Nephron progenitor cell (in vitro differentiated cells): ENCODE data around the gene HOXD11.

ENCODE experiments used
- DNase-seq: peaks from one replicate; pipeline ENCODE4 v3.0.0; 2021
- H3K27ac Mint-ChIP-seq: 2 replicates; pipeline ENCODE4 v1.8.0; 2021; ENCODE audit warnings: mild to moderate bottlenecking, moderate library complexity, mixed read lengths
- H3K27me3 Mint-ChIP-seq: 2 replicates; pipeline ENCODE4 v1.8.0; 2021; ENCODE audit warnings: mild to moderate bottlenecking, low read depth, mixed read lengths; ENCODE audit not compliant: poor library complexity
- H3K36me3 Mint-ChIP-seq: 2 replicates; pipeline ENCODE4 v1.8.0; 2021; ENCODE audit warnings: low read depth, mixed read lengths
- H3K4me1 Mint-ChIP-seq: 2 replicates; pipeline ENCODE4 v1.8.0; 2021; ENCODE audit warnings: mixed read lengths
- H3K4me3 Mint-ChIP-seq: 2 replicates; pipeline ENCODE4 v1.8.0; 2021; ENCODE audit warnings: mild to moderate bottlenecking, moderate library complexity, mixed read lengths
- H3K9me3 Mint-ChIP-seq: 2 replicates; pipeline ENCODE4 v1.8.0; 2021; ENCODE audit warnings: mild to moderate bottlenecking, moderate library complexity, mixed read lengths
- TF ChIP-seq, protein P1 (sequence below): fragments of 200-600 bp; sonication (generic); IDR thresholded peaks from 2 replicates; pipeline ENCODE4 v1.5.0; 2021; ENCODE audit warnings: antibody characterized with exemption

Gene HOXD11

DNA sequence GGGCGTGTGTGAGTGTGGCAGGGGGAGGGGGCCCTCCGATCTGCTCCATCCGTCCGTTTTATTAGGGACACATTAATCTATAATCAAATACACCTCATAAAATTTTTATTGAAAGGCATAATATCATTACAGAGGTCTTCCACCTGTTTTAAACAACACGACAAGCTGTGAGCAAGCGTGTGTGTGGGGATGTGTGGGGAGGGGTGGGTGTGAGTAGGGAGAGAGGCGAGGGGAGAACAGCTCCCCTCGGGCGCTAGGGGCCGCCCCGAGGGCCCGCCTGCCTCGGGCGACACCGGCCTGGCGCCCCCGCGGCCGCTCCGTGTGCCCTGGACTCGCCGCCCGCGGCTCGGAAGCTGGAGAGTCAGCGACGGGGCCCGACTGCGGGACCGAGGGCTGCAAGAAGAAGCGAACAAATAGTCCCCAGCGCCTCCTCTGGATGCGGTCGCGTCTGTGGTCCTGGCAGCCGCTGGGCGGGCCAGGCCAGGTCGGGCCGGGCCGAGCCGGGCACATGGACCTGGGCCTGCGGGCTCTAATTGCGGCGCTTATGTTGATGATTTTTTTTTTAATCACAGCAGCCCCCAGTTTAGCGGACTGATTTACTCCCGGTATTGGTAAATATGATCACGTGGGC lies 15.1 kb downstream of the HOXD11 start:
- peak overlapping the region; percentile 98 for H3K27ac Mint-ChIP-seq
- peak overlapping the region; percentile 86 for H3K4me3 Mint-ChIP-seq
- peaks cover 13% of the 10 kb centered on the region for H3K36me3 Mint-ChIP-seq
- no peak for DNase-seq
- no peaks in the 10 kb centered on the region for H3K9me3 Mint-ChIP-seq
- peaks cover 69% of the 10 kb centered on the region for H3K4me1 Mint-ChIP-seq
- TF ChIP-seq, protein P1, sequence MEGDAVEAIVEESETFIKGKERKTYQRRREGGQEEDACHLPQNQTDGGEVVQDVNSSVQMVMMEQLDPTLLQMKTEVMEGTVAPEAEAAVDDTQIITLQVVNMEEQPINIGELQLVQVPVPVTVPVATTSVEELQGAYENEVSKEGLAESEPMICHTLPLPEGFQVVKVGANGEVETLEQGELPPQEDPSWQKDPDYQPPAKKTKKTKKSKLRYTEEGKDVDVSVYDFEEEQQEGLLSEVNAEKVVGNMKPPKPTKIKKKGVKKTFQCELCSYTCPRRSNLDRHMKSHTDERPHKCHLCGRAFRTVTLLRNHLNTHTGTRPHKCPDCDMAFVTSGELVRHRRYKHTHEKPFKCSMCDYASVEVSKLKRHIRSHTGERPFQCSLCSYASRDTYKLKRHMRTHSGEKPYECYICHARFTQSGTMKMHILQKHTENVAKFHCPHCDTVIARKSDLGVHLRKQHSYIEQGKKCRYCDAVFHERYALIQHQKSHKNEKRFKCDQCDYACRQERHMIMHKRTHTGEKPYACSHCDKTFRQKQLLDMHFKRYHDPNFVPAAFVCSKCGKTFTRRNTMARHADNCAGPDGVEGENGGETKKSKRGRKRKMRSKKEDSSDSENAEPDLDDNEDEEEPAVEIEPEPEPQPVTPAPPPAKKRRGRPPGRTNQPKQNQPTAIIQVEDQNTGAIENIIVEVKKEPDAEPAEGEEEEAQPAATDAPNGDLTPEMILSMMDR = no peak
- peaks cover 19% of the 10 kb centered on the region for H3K27me3 Mint-ChIP-seq

DNA sequence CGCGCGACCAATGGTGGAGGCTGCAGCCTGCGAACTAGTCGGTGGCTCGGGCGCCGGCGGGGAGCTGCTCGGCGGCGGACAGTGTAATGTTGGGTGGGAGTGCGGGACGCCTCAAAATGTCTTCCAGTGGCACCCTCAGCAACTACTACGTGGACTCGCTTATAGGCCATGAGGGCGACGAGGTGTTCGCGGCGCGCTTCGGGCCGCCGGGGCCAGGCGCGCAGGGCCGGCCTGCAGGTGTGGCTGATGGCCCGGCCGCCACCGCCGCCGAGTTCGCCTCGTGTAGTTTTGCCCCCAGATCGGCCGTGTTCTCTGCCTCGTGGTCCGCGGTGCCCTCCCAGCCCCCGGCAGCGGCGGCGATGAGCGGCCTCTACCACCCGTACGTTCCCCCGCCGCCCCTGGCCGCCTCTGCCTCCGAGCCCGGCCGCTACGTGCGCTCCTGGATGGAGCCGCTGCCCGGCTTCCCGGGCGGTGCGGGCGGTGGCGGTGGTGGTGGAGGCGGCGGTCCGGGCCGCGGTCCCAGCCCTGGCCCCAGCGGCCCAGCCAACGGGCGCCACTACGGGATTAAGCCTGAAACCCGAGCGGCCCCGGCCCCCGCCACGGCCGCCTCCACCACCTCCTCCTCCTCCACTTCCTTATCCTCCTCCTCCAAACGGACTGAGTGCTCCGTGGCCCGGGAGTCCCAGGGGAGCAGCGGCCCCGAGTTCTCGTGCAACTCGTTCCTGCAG lies 15.8 kb downstream of the HOXD11 start, which contains the start of gene HOXD9:
HOXD9 (plus strand) TSS at position 37 of the 728 bp plus-strand sequence; CDS start at position 87, 50 bp downstream.
- Mint-ChIP-seq H3K27me3 (peaks cover 14% of the 10 kb centered on the region), H3K9me3 (no peaks in the 10 kb centered on the region), H3K27ac (peak within 1 kb of the TSS; percentile 100), H3K4me3 (peak within 1 kb of the TSS; percentile 95), H3K4me1 (peaks cover 69% of the 10 kb centered on the region), H3K36me3 (peaks cover 13% of the 10 kb centered on the region)
- peak; percentile 76 for DNase-seq
- TF ChIP-seq, protein P1 = no peak

DNA sequence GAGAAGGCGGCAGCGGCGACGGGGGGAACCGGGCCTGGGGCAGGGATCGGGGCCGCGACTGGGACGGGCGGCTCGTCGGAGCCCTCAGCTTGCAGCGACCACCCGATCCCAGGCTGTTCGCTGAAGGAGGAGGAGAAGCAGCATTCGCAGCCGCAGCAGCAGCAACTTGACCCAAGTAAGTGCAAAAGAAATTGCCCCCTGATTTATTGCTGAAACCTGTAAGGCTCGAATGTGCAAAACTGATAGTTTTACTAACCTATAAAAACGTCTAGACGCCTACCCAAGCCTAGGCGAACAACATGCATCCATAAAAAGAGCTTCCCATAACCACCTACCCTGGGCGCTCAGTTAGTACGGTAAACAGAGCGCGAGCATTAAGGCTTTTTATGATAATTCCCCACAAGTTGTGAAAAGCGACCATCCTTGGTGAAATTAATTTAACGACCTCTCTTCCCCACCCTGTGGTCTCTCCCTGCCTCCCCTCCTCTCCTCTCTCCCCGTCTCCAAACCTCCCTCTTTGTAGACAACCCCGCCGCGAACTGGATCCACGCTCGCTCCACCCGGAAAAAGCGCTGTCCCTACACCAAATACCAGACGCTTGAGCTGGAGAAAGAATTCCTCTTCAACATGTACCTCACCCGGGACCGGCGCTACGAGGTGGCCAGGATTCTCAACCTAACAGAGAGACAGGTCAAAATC lies 16.5 kb downstream of the HOXD11 start:
- Mint-ChIP-seq H3K36me3 (peaks cover 13% of the 10 kb centered on the region), H3K27ac (peak overlapping the region; percentile 100), H3K27me3 (peaks cover 10% of the 10 kb centered on the region), H3K4me1 (peaks cover 69% of the 10 kb centered on the region), H3K4me3 (peak overlapping the region; percentile 95), H3K9me3 (no peaks in the 10 kb centered on the region)
- no peak for DNase-seq
- TF ChIP-seq, protein P1 = no peak

DNA sequence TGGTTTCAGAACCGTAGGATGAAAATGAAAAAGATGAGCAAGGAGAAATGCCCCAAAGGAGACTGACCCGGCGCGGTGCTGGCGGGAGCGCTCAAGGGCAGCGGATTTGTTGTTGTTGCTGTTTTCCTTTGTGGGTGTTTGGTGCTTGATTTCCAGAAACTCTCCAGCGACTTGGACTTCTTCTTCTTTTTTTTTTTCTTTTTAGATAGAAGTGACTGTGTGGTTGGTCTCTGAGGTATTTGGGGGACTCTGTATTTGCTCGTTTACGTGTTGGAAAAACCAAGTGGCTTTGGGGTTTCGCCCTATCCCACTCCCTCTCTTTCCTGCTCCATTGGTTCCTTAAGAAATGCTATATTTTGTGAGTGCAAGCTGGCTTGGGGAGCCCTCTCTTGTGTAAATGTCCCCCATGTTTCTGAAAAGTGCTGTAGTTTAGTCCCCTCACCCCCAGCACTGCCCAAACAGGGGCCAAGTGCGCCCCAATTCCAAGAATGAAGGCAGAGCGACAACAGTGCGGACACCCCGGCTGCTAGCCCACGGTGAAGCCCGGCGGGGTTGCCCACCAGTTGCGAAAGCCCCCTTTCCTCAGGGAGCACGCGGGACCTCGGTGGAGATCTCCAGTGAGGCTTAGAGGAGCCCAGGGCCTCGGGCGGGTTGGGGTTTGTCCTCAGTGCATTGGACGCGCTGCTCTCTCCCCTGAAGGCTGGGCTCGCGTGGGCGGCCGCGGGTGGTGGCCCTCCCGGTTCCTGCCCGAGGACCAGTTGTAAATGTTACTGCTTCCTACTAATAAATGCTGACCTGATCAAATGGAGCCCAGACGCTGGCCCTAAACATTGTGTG lies 17.2 kb downstream of the HOXD11 start:
- DNase-seq = no peak
- peaks cover 13% of the 10 kb centered on the region for H3K36me3 Mint-ChIP-seq
- TF ChIP-seq, protein P1 = no peak
- peak overlapping the region; percentile 100 for H3K27ac Mint-ChIP-seq
- no peaks in the 10 kb centered on the region for H3K9me3 Mint-ChIP-seq
- peaks cover 67% of the 10 kb centered on the region for H3K4me1 Mint-ChIP-seq
- H3K27me3 Mint-ChIP-seq = peaks cover 5% of the 10 kb centered on the region
- H3K4me3 Mint-ChIP-seq = peak overlapping the region; percentile 95

DNA sequence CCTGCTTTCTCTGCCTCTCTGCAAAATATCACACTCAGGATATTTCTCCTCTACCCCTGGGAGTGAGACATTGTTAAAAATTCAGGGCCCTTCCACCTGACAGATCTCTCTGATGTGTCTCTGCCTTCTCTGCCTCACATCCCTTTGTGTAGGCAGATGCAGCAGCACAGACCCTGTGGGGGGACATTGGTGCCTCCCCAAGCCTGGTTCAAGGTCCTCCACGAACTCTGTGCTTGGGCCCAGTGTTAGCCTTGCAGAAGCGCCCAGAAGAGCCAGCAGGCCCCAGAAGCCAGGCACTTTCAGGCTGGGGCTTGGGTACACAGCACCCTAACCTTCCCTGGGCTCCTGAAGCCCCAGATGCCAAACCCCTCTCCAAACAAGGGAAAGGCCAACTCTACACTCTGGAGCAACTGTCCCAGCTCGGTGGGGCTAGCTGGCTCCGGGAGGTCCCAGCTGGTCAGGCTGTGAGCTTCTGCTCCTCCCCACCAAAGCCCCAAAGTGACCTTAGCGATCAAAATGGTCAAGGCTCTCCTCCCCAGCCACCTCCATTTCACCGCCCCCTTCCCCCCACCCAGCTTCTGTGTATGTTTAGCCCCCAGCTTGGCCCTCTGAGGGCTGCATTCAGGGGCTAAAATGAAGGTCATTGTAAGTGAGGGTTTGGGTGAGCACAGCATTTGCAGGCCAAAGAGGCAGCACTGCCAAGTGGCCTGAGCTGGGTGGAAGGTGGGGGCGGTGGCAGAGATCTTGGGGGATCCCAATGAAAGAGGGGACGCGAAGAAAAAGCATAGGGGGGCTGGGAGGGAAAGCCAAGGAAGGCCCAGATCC lies 18.1 kb downstream of the HOXD11 start:
- DNase-seq = no peak
- no peaks in the 10 kb centered on the region for H3K9me3 Mint-ChIP-seq
- peak overlapping the region; percentile 100 for H3K27ac Mint-ChIP-seq
- peaks cover 58% of the 10 kb centered on the region for H3K4me1 Mint-ChIP-seq
- TF ChIP-seq, protein P1 = no peak
- H3K4me3 Mint-ChIP-seq = peak overlapping the region; percentile 95
- peaks cover 5% of the 10 kb centered on the region for H3K27me3 Mint-ChIP-seq
- H3K36me3 Mint-ChIP-seq = peaks cover 13% of the 10 kb centered on the region
